BLaER1 treated with 17β-estradiol and CSF1 and Interleukin-3, amounts not matched to agents 10 nM and 100 nM (cell line): ENCODE results near the gene UBA52.
A peak's percentile ranks its signal among the peaks of the same experiment; 100 is the strongest.

Experiments
- H3K27ac ChIP-seq, 11 experiments: shearing (Covaris generic); formaldehyde crosslinking; 2 replicates each; pipeline ENCODE4 v1.8.1; 2022
- H3K27me3 ChIP-seq, 11 experiments: shearing (Covaris generic); formaldehyde crosslinking; 2 replicates each; pipeline ENCODE4 v1.8.1; 2022
- H3K36me3 ChIP-seq, 11 experiments: shearing (Covaris generic); formaldehyde crosslinking; 2 replicates each; pipeline ENCODE4 v1.8.1; 2022
- H3K4me1 ChIP-seq, 10 experiments: shearing (Covaris generic); formaldehyde crosslinking; 2 replicates each; pipeline ENCODE4 v1.8.1; 2022
- H3K4me2 ChIP-seq, 11 experiments: shearing (Covaris generic); formaldehyde crosslinking; 2 replicates each; pipeline ENCODE4 v1.8.1; 2022
- H3K4me3 ChIP-seq, 10 experiments: shearing (Covaris generic); formaldehyde crosslinking; 2 replicates each; pipeline ENCODE4 v1.8.1; 2022
- H3K9ac ChIP-seq, 11 experiments: shearing (Covaris generic); formaldehyde crosslinking; 2 replicates each; pipeline ENCODE4 v1.8.1; 2022
- H3K9me3 ChIP-seq, 11 experiments: shearing (Covaris generic); formaldehyde crosslinking; replicated peaks in 1 of 11; 2 replicates each; pipeline ENCODE4 v1.8.1; 2022
- H4K20me1 ChIP-seq, 11 experiments: shearing (Covaris generic); formaldehyde crosslinking; 2 replicates each; pipeline ENCODE4 v1.8.1; 2022
- Cebpa-rat ChIP-seq, 11 experiments: shearing (Covaris generic); IDR thresholded peaks; 2 replicates each; pipeline ENCODE4 v1.8.1; 2022

Gene UBA52

DNA sequence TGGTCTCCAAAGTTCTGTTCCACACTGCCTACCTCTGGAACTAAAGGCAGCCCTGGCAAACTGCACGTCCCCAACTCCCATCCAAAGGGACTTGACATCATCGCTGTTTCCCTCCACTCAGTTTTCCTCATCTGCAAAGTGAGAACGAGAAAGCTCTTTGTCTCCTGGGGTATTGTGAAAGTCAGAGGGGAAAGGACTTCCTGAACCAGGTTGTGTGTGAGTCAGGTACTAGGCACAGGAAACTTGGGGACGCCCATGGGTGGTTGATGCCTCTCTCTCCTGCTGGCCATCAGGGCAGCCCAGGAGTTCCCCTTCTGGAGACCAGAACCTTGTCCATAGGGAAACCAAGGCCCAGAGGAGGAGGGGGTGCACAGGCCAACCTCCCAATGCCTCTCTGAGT lies 30.2 kb downstream of the UBA52 start:
- Histone ChIP-seq H3K9ac (no peak overlapping the region), H3K9me3 (no peaks in the 10 kb centered on the region), H3K4me2 (no peak overlapping the region; a peak in 1 of 22 replicates), H3K27ac (no peak overlapping the region), H3K4me3 (no peak overlapping the region), H4K20me1 (peaks cover 0 to 65% (median 34%) of the 10 kb centered on the region in 11 experiments; a peak in 18 of 22 replicates), H3K4me1 (peaks cover 13 to 29% (median 24%) of the 10 kb centered on the region in 10 experiments), H3K36me3 (no peaks in the 10 kb centered on the region), H3K27me3 (peaks cover 72 to 99% (median 86%) of the 10 kb centered on the region in 11 experiments)
- no peak for TF ChIP-seq Cebpa-rat (IDR thresholded peaks at IDR 0.05)

GRCh38 chr19:18603255-18603957 lies 31.7 kb downstream of the UBA52 start:
- no peak overlapping the region for H3K27ac ChIP-seq
- no peak overlapping the region for H3K4me3 ChIP-seq
- H4K20me1 ChIP-seq: peaks cover 0 to 71% (median 46%) of the 10 kb centered on the region in 11 experiments; a peak in 18 of 22 replicates
- TF ChIP-seq Cebpa-rat (IDR thresholded peaks at IDR 0.05): no peak
- H3K27me3 ChIP-seq: peaks cover 84 to 100% (median 97%) of the 10 kb centered on the region in 11 experiments
- H3K9ac ChIP-seq: no peak overlapping the region
- no peaks in the 10 kb centered on the region for H3K36me3 ChIP-seq
- H3K4me2 ChIP-seq: no peak overlapping the region
- H3K4me1 ChIP-seq: peaks cover 7 to 23% (median 18%) of the 10 kb centered on the region in 10 experiments; a peak in 18 of 20 replicates
- H3K9me3 ChIP-seq: no peaks in the 10 kb centered on the region

- Histone ChIP-seq H3K4me2 (no peak overlapping the region), H3K27me3 (peaks cover 91 to 100% (median 100%) of the 10 kb centered on the region in 11 experiments), H3K9ac (no peak overlapping the region), H3K4me1 (peaks cover 7 to 22% (median 18%) of the 10 kb centered on the region in 10 experiments; a peak in 18 of 20 replicates), H3K4me3 (no peak overlapping the region), H3K36me3 (no peaks in the 10 kb centered on the region), H3K27ac (no peak overlapping the region), H3K9me3 (no peaks in the 10 kb centered on the region), H4K20me1 (peaks cover 0 to 72% (median 53%) of the 10 kb centered on the region in 11 experiments; a peak in 19 of 22 replicates)
- no peak for TF ChIP-seq Cebpa-rat (IDR thresholded peaks at IDR 0.05)
Observed at GRCh38 chr19:18603958-18604819, 32.5 kb downstream of the UBA52 start.

DNA sequence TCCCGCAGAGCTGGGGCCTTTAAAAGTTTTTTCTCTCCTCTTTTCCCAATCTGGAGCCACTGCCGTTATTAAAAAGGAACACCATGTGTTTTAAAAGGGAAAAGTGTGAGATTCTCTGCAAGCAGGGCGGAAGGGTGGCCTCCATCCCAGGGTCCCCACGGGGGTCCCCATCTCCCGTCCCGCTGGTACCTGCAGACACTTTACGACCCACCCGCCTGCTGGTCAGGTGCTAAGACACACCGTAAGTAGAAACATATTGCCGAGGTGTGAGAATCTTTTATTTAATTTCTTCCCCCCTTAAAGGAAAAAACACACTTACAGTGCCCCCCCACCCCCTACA lies 33.1 kb downstream of the UBA52 start:
- H3K36me3 ChIP-seq: no peaks in the 10 kb centered on the region
- peaks cover 7 to 24% (median 19%) of the 10 kb centered on the region in 10 experiments; a peak in 18 of 20 replicates for H3K4me1 ChIP-seq
- peaks cover 0 to 72% (median 59%) of the 10 kb centered on the region in 11 experiments; a peak in 19 of 22 replicates for H4K20me1 ChIP-seq
- no peak overlapping the region for H3K4me3 ChIP-seq
- peaks cover 94 to 100% (median 100%) of the 10 kb centered on the region in 11 experiments for H3K27me3 ChIP-seq
- no peak for TF ChIP-seq Cebpa-rat (IDR thresholded peaks at IDR 0.05)
- no peaks in the 10 kb centered on the region for H3K9me3 ChIP-seq
- no peak overlapping the region for H3K27ac ChIP-seq
- H3K4me2 ChIP-seq: no peak overlapping the region
- H3K9ac ChIP-seq: no peak overlapping the region

- Histone ChIP-seq H3K4me1 (peaks cover 7 to 27% (median 22%) of the 10 kb centered on the region in 10 experiments; a peak in 18 of 20 replicates), H3K27me3 (peaks cover 96 to 100% (median 100%) of the 10 kb centered on the region in 11 experiments), H3K36me3 (no peaks in the 10 kb centered on the region), H4K20me1 (peaks cover 0 to 75% (median 63%) of the 10 kb centered on the region in 11 experiments; a peak in 19 of 22 replicates), H3K4me3 (no peak overlapping the region), H3K9ac (no peak overlapping the region), H3K4me2 (peak overlapping the region in 3 of 11 experiments; percentile 74 to 88 (median 75); a peak in 3 of 22 replicates), H3K27ac (no peak overlapping the region), H3K9me3 (no peaks in the 10 kb centered on the region)
- no peak for TF ChIP-seq Cebpa-rat (IDR thresholded peaks at IDR 0.05)
Observed at GRCh38 chr19:18605196-18605545, 33.5 kb downstream of the UBA52 start.

DNA sequence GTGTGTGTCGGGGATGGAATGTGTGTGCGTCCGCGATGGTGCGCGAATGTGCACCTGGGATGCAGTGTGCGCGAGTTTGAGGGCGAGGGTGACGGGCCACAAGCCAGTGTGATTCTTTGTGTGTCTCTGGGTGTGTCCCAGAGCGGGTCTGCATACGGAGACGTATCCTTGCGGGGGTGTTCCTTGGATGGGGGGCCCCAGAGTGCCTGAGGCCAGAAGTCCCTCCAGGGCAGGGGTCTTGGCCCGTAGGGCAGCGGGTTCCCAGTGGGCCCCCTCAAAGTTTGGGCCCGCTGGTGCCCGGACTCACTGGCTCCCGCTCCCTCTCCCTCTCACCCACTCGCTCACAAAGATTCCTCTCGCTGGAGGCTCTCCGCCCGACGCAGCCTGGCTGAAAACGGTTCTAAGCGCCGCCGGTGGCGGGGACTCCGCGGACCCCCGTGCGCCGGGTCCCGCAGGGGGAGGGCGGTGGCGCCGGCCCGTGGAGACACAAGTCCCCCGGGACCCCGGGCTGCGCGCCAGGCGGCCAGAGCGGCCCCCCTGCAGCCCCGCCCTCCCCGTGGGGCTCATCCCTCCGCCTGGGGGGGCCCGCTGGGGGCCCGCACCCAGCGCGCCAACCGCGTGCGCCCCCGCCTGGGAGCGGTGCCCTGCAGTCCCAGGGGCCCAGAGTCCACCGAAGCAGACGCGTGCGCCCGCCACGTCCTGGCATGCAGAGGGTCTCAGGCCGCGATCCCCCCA lies 34.1 kb downstream of the UBA52 start:
- no peaks in the 10 kb centered on the region for H3K36me3 ChIP-seq
- no peak for TF ChIP-seq Cebpa-rat (IDR thresholded peaks at IDR 0.05)
- H3K4me2 ChIP-seq: peak overlapping the region; percentile 61 to 88 (median 75)
- H3K27ac ChIP-seq: no peak overlapping the region
- peaks cover 0 to 81% (median 69%) of the 10 kb centered on the region in 11 experiments; a peak in 19 of 22 replicates for H4K20me1 ChIP-seq
- peak overlapping the region in 4 of 11 experiments; percentile 7 to 28 (median 14); a peak in 2 of 22 replicates for H3K9ac ChIP-seq
- peak overlapping the region; percentile 9 to 56 (median 40); a peak in 15 of 20 replicates for H3K4me3 ChIP-seq
- no peaks in the 10 kb centered on the region for H3K9me3 ChIP-seq
- H3K4me1 ChIP-seq: peaks cover 10 to 33% (median 27%) of the 10 kb centered on the region in 10 experiments; a peak in 18 of 20 replicates
- peaks cover 98 to 100% (median 100%) of the 10 kb centered on the region in 11 experiments for H3K27me3 ChIP-seq

- Histone ChIP-seq H3K4me1 (peaks cover 17 to 41% (median 35%) of the 10 kb centered on the region in 10 experiments), H3K4me2 (peak within 1 kb of the TSS; percentile 61 to 88 (median 75)), H3K4me3 (peak within 1 kb of the TSS; percentile 9 to 56 (median 40); a peak in 15 of 20 replicates)
Observed at GRCh38 chr19:18606281-18607225, 34.9 kb downstream of the UBA52 start, which contains the start of gene CRLF1. Gene CRLF1 (minus strand): TSS chr19:18606799. CDS start chr19:18606656, 143 bp downstream.

More at GRCh38 chr19:18606281-18607225, 34.9 kb downstream of the UBA52 start, which contains the start of gene CRLF1:
- peaks cover 0 to 88% (median 75%) of the 10 kb centered on the region in 11 experiments; a peak in 19 of 22 replicates for H4K20me1 ChIP-seq
- no peaks in the 10 kb centered on the region for H3K9me3 ChIP-seq
- TF ChIP-seq Cebpa-rat (IDR thresholded peaks at IDR 0.05): no peak
- peaks cover 98 to 100% (median 100%) of the 10 kb centered on the region in 11 experiments for H3K27me3 ChIP-seq
- no peaks in the 10 kb centered on the region for H3K36me3 ChIP-seq
- no peak within 1 kb of the TSS for H3K27ac ChIP-seq
- peak within 1 kb of the TSS in 4 of 11 experiments; percentile 7 to 28 (median 14); a peak in 2 of 22 replicates for H3K9ac ChIP-seq
